Measurements from ENCODE around the gene SEC11A. TPM values are rescaled to one million over a fixed set of nuclear protein-coding genes. Genes with fewer than 3 reads are reported as not detected.

SEC11A gene
- total RNA-seq, 2 experiments from 2014 or later: 44.1 to 47.0 TPM

- peak overlapping the region; percentile 91 for H3K27ac Mint-ChIP-seq
- peak overlapping the region; percentile 84 for H3K4me3 Mint-ChIP-seq
- ChIA-PET CTCF (interaction anchor here (1.4 to 2.1 kb wide), 5 partner anchors 12 to 79 kb away, joined by 3 to 7 read pairs (median 6); partner anchors contain the start of genes SEC11A and ZNF592), POLR2A (interaction anchor here (0.8 to 8.4 kb wide), 16 partner anchors 11 to 246 kb away, joined by 3 to 232 read pairs (median 8); partner anchors contain the start of genes NMB, PDE8A, SEC11A and WDR73)
- ATAC-seq (ENCODE audit: poor library complexity): peak; percentile 86
- no peaks in the 10 kb centered on the region for H3K9me3 ChIP-seq (ENCODE audit: control insufficient read depth in 1 of 2, insufficient read depth in 1 of 2, low read length in 2 of 2)
- no peaks in the 10 kb centered on the region for H3K36me3 ChIP-seq (ENCODE audit: insufficient read depth, low read length)
- H3K4me1 Mint-ChIP-seq (ENCODE audit: low read depth): peaks cover 51% of the 10 kb centered on the region
- no peaks in the 10 kb centered on the region for H3K27me3 ChIP-seq (ENCODE audit: control insufficient read depth in 1 of 2, insufficient read depth in 2 of 2, low read length in 2 of 2)
- intact Hi-C loops (cut with DNase I, micrococcal nuclease): loop anchor here (1.0 kb wide), 1 partner anchor 19 kb away; the partner anchor contains the start of gene SEC11A (in 2 of the 2)
- TF ChIP-seq, protein P1, sequence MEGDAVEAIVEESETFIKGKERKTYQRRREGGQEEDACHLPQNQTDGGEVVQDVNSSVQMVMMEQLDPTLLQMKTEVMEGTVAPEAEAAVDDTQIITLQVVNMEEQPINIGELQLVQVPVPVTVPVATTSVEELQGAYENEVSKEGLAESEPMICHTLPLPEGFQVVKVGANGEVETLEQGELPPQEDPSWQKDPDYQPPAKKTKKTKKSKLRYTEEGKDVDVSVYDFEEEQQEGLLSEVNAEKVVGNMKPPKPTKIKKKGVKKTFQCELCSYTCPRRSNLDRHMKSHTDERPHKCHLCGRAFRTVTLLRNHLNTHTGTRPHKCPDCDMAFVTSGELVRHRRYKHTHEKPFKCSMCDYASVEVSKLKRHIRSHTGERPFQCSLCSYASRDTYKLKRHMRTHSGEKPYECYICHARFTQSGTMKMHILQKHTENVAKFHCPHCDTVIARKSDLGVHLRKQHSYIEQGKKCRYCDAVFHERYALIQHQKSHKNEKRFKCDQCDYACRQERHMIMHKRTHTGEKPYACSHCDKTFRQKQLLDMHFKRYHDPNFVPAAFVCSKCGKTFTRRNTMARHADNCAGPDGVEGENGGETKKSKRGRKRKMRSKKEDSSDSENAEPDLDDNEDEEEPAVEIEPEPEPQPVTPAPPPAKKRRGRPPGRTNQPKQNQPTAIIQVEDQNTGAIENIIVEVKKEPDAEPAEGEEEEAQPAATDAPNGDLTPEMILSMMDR (IDR thresholded peaks at IDR 0.05): no peak
- H3K36me3 Mint-ChIP-seq (ENCODE audit: low read depth): no peaks in the 10 kb centered on the region
- no peaks in the 10 kb centered on the region for H3K9me3 Mint-ChIP-seq
- H3K27me3 Mint-ChIP-seq: no peaks in the 10 kb centered on the region
- H3K4me1 ChIP-seq (ENCODE audit: insufficient read depth, low read length): peaks cover 51% of the 10 kb centered on the region
- DNase-seq: peak; percentile 40 to 91 (median 64)
- H3K27ac ChIP-seq (ENCODE audit: low read depth in 1 of 2, low read length in 2 of 2): peak overlapping the region; percentile 46 to 70
- peak overlapping the region; percentile 34 for H3K4me3 ChIP-seq (ENCODE audit: low read length)
Measured at GRCh38 chr15:84734794-84735479, 19.0 kb upstream of the SEC11A start.

DNA sequence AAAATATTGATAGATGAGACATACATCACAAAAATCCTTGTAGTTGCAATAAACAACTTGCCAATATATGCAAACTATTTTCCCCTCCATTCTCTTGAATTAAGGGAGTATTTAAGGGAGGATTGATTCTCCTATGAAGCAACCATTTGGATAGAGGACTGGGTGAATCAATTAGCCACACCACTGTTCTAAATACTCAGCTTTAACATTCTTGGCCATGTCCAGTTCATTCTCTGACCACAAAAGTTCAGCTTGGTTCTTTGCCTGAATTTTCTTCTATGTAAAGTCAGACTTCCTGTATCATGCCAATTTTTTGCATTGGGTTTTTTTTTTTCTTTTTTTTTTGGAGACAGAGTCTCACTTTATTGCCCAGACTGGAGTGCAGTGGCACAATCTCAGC lies 15.8 kb upstream of the SEC11A start:
- intact Hi-C loops (cut with DNase I, micrococcal nuclease): no loop called here
- no peaks in the 10 kb centered on the region for H3K9me3 ChIP-seq (ENCODE audit: control insufficient read depth in 1 of 2, insufficient read depth in 1 of 2, low read length in 2 of 2)
- TF ChIP-seq, protein P1 (IDR thresholded peaks at IDR 0.05): no peak
- H3K9me3 Mint-ChIP-seq: no peaks in the 10 kb centered on the region
- ChIA-PET POLR2A (interaction anchor here (0.6 to 8.4 kb wide), 5 partner anchors 8 to 68 kb away, joined by 3 to 232 read pairs (median 162); partner anchors contain the start of genes SEC11A and ZNF592), CTCF (interaction anchor here (1.0 kb wide), 1 partner anchor 9 kb away, joined by 3 read pairs; no protein-coding TSS in a partner anchor)
- no peak overlapping the region for H3K27ac Mint-ChIP-seq
- H3K4me3 Mint-ChIP-seq: no peak overlapping the region
- H3K36me3 ChIP-seq (ENCODE audit: insufficient read depth, low read length): no peaks in the 10 kb centered on the region
- no peak overlapping the region for H3K4me3 ChIP-seq (ENCODE audit: low read length)
- H3K27me3 ChIP-seq (ENCODE audit: control insufficient read depth in 1 of 2, insufficient read depth in 2 of 2, low read length in 2 of 2): no peaks in the 10 kb centered on the region
- peaks cover 67% of the 10 kb centered on the region for H3K4me1 Mint-ChIP-seq (ENCODE audit: low read depth)
- DNase-seq: no peak
- H3K36me3 Mint-ChIP-seq (ENCODE audit: low read depth): no peaks in the 10 kb centered on the region
- no peak for ATAC-seq (ENCODE audit: poor library complexity)
- no peak overlapping the region for H3K27ac ChIP-seq (ENCODE audit: low read depth in 1 of 2, low read length in 2 of 2)
- H3K27me3 Mint-ChIP-seq: no peaks in the 10 kb centered on the region
- peaks cover 49% of the 10 kb centered on the region for H3K4me1 ChIP-seq (ENCODE audit: insufficient read depth, low read length)

DNA sequence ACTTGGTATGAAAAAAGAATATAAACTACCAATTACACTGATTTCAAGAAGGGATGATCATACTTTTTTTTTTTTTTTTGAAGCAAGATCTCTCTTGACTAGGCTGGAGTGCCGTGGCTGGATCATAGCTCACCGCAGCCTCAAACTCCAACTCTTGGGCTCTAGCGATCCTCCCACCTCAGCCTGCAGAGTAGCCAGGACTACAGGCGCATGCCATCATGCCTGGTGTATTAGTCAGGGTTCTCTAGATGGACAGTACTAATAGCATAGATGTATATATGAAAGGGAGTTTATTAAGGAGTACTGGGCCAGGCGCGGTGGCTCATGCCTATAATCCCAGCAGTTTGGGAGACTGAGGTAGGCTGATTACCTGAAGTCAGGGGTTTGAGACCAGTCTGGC lies 11.5 kb upstream of the SEC11A start:
- ATAC-seq (ENCODE audit: poor library complexity) (no peak), DNase-seq (no peak)
- no peak overlapping the region for H3K27ac ChIP-seq (ENCODE audit: low read depth in 1 of 2, low read length in 2 of 2)
- ChIA-PET CTCF (interaction anchor here (0.7 kb wide), 1 partner anchor 127 kb away, joined by 3 read pairs; the partner anchor contains the start of gene ZSCAN2), POLR2A (interaction anchor here (1.9 to 8.2 kb wide), 3 partner anchors 7 to 18 kb away, joined by 8 to 227 read pairs (median 166); partner anchors contain the start of genes SEC11A and ZNF592)
- peaks cover 59% of the 10 kb centered on the region for H3K4me1 Mint-ChIP-seq (ENCODE audit: low read depth)
- no peaks in the 10 kb centered on the region for H3K27me3 Mint-ChIP-seq
- no peaks in the 10 kb centered on the region for H3K36me3 Mint-ChIP-seq (ENCODE audit: low read depth)
- no peaks in the 10 kb centered on the region for H3K9me3 ChIP-seq (ENCODE audit: control insufficient read depth in 1 of 2, insufficient read depth in 1 of 2, low read length in 2 of 2)
- H3K36me3 ChIP-seq (ENCODE audit: insufficient read depth, low read length): no peaks in the 10 kb centered on the region
- no peak overlapping the region for H3K4me3 ChIP-seq (ENCODE audit: low read length)
- H3K27me3 ChIP-seq (ENCODE audit: control insufficient read depth in 1 of 2, insufficient read depth in 2 of 2, low read length in 2 of 2): no peaks in the 10 kb centered on the region
- H3K9me3 Mint-ChIP-seq: no peaks in the 10 kb centered on the region
- H3K4me3 Mint-ChIP-seq: no peak overlapping the region
- peak overlapping the region; percentile 56 for H3K27ac Mint-ChIP-seq
- intact Hi-C loops (cut with DNase I, micrococcal nuclease): no loop called here
- H3K4me1 ChIP-seq (ENCODE audit: insufficient read depth, low read length): peaks cover 48% of the 10 kb centered on the region
- TF ChIP-seq, protein P1 (IDR thresholded peaks at IDR 0.05): no peak
